Pulmonary artery endothelial cell (primary cell): ENCODE measurements around the gene MTTP. TPM values are rescaled to one million over a fixed set of nuclear protein-coding genes. Genes with fewer than 3 reads are reported as not detected.

Source experiments
- DNase-seq: peaks from one replicate; pipeline ENCODE4 v3.0.0-alpha.2; 2011; ENCODE audit warnings: low read depth, low spot score
- total RNA-seq: library from RNA; depleted of rRNA; stranded (reverse); fragments of >200 nt; gene quantifications from 2 replicates; pipeline ENCODE4 v1.2.3, GENCODE V29; 2014

The MTTP gene
- total RNA-seq, 1 donor from 2014 or later, result under 0.01 TPM

GRCh38 chr4:99640676-99641075 is 66.1 kb downstream of the MTTP start:
- no peak for DNase-seq

DNA sequence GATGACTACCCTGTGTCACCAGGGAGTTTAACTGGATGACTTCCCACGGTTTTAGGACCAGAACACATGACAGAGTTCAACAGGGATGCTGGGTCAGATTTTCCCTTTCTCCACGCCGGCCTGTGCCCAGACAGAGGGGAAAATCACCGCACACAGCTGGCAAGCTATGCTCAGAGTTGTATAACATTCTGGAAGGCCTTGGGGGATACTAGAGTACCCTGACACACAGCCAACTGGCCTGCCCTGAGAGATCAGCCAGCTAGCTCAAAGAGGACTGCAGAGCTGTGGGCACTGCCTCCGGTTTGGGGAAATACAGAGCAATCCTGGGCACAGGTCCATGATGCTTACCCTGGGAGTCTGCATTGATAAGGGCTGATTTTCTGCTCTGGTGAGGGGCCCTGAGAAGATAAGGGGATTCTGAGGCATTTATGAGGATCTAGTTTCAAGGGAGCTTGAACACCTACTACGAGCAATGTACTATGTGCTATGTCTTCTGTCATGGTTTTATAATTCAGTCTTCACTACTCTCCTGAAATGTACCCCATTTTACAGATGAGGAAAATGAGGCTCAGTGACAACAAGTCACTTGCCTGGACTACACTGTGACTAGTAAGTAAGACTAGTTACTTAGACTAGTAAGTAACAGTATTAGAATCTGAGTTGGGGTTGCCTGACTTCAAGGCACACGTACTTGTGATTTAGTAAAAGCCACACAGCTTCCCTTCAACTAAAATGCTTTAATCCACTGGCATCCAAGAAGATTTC is 68.3 kb downstream of the MTTP start:
- DNase-seq, result no peak

DNA sequence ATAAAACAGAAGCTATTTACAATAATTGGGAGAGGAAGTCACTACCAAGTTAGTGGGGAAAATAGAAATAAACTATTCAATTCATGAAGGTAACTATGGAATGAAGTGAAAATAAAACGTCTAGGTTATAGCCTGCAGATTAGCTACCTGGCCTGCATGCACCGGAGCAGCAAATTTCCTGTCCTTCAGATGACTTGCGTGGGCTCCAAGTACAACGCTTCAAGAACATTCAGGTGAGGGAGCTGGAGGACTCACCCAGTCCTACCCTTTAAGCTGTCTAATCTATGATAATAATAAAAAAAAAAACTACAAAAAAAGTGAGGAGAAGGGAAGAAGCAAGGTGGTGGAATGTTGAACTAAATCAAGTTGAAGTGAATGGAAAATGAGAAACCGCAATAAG is 69.8 kb downstream of the MTTP start:
- DNase-seq, result no peak

GRCh38 chr4:99645036-99645435 is 70.4 kb downstream of the MTTP start:
- no peak for DNase-seq

DNA sequence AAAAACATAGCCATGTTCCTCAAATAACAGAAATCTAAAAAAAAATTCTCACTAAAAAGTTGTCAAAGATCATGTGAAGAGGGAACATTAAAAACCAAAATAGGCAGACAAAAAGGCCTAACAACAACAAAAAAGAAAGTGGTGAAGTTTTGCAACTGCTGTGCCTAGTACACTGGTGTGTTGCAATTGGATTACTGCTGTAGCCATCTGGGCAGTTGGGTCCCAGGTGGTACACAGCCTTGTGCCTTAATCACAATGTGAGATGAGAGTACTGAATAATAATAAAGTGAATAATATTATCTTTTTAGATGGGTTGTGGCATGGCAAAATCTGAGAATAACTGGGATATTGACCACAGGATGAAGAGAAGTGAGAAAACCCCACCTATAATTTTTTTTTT is 71.0 kb downstream of the MTTP start:
- DNase-seq, result no peak

GRCh38 chr4:99647071-99647470 is 72.4 kb downstream of the MTTP start:
- no peak for DNase-seq

DNA sequence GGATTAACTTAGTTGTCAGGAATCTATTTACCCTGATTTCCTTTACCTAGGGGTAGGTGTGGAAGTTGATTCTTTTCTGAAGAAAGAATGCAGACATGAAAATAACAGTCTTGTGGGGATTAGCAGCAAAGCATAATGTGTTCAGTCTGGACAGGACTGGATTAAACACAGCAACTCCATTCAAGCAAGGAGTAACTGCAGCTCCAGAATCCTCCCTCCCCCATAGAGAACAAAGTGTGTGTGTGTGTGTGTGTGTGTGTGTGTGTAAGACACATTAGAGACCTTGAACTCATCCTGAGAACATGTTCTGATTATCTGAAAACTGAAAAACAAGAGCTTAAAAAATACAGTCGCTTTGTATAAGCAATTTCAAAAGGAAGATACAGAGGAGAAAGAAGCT is 73.7 kb downstream of the MTTP start:
- DNase-seq, result no peak

GRCh38 chr4:99649208-99649607 is 74.6 kb downstream of the MTTP start:
- DNase-seq, result no peak

GRCh38 chr4:99649778-99650177 is 75.2 kb downstream of the MTTP start:
- DNase-seq, result no peak

DNA sequence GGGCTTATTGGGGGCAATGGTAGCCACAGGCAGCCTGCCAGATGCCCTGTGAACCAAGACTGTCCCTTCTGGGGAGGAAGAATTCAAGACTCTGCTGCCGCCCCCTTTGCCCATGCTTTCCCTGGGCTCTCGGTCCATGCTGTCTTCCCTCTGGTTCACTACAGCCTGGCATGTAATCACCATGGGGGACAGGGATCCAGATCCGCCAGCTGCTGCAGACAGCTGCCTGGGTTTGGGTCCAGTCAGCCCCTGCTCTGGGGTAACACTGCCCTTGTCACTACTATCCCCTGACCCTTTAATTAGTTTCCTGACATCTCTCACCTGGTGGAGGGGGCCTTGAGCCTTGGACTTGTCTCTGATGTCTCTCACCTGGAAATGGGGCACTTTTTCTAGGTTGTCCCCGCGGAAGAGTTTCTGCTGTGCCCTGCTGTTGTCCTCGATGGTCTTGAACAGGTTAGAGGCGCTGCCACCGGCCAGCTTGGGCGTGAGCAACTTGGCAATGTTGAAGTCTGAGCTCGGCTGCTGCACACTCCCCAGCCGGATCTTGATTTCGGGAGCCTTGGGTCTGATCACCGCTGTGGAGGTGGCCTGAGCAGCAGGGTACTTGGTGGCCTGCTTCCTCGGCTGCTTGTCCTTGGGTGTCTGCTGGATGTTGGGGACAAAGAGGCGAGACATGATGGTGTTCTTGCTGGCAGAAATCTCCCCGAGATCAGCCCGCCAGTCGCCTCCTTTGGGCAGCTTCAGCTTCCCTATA is 76.6 kb downstream of the MTTP start:
- DNase-seq, result no peak

DNA sequence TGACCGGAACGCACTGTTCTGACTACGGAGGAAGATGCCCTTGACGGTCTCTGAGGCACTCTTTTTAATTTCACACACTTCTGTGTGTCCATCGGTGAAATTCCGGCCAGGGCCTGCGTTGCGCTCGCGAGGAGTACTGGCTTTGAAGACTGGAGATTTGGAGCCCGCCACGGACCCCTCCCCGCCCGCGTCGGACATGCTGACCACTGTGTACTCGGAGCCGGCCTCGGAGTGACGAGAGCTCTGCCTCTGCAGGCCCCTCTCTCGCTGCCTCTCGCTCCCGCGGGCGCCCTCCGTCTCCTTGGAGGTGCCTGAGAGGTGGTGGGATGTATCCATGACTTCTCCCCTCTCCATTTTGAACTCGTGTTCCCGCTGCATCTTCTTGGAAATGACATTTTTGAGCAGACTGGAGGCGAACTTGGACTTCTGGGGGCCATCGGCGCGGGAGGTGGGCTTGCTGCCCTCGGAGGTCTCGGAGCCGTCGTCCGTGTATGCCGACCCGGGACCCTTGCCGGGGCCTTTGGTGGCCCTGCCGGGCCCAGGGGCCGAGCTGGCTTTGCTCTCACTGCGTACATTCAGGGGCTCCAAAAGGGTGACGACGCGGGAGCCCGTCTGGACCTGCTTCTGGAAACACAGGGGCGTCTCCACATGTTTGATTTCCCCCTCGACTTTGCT is 77.3 kb downstream of the MTTP start:
- no peak for DNase-seq

DNA sequence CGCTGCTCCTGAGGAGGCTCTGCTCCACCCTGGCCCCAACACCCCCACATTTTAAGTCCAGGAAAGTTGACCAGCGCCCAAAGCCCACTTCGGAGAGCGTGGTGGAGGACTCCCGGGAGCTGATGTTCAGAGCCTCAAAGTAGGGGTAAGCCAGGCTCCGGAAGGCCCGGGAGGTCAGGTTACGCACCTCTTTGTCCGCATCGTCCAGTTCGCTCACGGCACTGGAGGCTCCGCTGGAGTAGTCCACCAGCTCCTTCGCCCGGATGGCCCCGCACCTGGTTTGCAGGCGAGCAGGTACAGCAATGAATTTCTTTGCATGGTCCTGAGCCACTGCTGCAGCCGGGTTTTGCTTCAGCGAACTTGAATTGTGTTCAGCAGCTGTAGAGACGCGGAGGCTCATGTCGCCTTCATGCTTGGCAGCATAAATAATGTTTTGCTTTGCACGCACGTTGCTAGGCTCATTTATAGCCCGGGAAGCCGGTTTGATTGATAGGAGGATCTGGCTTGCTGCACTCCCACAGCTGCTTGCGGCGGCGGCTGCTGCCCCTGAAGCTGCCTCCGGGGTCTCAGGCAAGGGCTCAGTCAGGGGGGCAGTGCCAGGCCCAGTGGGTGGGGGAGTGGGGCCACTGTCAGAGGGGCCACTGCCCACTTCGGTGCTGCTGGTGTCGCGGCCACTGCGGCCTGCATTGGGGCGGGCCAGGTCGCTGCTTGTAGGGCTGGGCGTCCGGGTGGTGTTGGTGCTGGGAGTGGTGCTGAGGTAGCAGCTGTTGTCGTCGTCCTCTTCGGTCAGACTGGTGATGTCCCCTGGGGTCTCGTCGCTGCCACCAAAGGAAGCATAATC is 78.2 kb downstream of the MTTP start:
- no peak for DNase-seq

DNA sequence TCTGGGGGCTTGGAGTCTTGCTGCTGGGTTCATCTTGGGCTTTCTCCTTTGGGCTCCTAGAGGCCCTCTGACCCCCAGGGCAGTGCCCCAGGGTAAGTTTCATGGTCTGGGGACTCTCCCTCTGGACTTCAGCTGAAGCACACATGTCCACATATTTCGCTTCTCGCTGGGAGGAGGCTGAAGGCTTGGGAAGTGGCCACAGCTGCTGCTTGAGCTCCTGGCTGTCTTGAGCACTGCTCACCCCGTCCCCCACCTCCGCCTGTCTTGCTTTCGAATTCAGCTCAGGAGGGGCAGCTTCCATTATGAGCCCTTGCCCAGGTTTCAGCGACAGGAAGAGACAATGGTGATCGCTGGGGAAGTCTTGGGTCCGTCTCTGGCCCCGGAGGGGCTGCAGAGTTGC is 79.3 kb downstream of the MTTP start:
- DNase-seq, result no peak

GRCh38 chr4:99654361-99654761 is 79.7 kb downstream of the MTTP start:
- DNase-seq, result no peak

GRCh38 chr4:99655308-99656081 is 80.9 kb downstream of the MTTP start:
- DNase-seq, result no peak

- no peak for DNase-seq
These were observed 83.2 kb downstream of the MTTP start, which contains the start of gene C4orf54 for GRCh38 chr4:99657798-99658197. Gene C4orf54, minus strand, starts transcription at chr4:99657828. Its CDS starts 3,180 bp downstream, at chr4:99654648.

- DNase-seq, result no peak
These were observed 84.0 kb downstream of the MTTP start for GRCh38 chr4:99658666-99659065.

DNA sequence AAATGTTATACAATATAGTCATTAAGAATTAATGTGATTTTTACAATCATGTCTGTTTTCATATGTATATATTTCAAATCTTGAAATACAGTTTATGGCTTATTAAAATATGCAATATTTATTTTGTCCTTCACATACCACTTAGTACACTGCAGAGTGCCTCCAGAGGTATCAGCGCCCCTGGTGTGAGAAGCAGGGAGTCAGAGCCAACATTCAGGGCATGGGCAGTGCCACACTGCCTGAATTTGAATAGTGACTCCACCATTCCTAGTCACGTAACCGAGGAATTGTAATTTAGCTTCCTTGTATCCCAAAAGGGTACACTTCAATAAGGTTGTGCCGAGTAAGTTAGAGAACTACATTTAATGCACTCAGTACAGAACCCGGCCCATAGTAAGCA is 87.3 kb downstream of the MTTP start:
- no peak for DNase-seq

- no peak for DNase-seq
These were observed 90.1 kb downstream of the MTTP start for GRCh38 chr4:99664716-99665115.

- DNase-seq, result no peak
These were observed 91.4 kb downstream of the MTTP start for GRCh38 chr4:99665983-99666382.

DNA sequence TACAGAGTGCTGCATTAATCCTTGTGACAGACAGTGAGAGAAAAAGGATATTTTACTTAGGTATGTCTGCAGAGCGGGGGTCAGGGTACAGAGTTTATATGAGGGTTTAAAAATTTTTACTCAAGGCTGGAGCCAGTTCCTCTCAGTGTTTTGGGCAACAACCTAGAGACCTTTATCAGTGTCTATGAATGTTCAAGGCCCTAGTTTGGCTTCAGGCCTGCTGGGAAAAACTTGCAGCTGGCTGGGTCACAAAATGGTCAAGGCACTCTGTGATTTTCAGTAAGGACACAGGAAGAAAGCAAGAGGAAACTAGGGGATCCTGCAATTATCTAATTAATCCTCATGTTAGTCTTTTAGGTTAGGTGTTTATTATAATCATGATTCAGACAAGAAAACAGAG is 93.8 kb downstream of the MTTP start:
- DNase-seq, result no peak
